K562 (cell line): ENCODE results near the gene VPS35. TPM values are rescaled to one million over a fixed set of nuclear protein-coding genes. Genes with fewer than 3 reads are reported as not detected.

Experiments used
- C11orf30 ChIP-seq: fragments of 450-650 bp; IDR thresholded peaks from 2 replicates; pipeline ENCODE4 v1.6.1; 2016; ENCODE audit warnings: low read depth, mild to moderate bottlenecking
- CBX1 ChIP-seq: sonication (generic); IDR thresholded peaks from 2 replicates; pipeline ENCODE4 v1.6.1; 2016; ENCODE audit warnings: antibody characterized with exemption, low read depth, mild to moderate bottlenecking
- DNMT1 ChIP-seq: fragments of 450-650 bp; IDR thresholded peaks from 2 replicates; pipeline ENCODE4 v1.6.1; 2016; ENCODE audit warnings: antibody characterized with exemption, mild to moderate bottlenecking
- EWSR1 ChIP-seq: fragments of 450-650 bp; IDR thresholded peaks from 2 replicates; pipeline ENCODE4 v1.6.1; 2018; ENCODE audit warnings: borderline replicate concordance, mild to moderate bottlenecking, low read depth, moderate library complexity; ENCODE audit not compliant: partially characterized antibody
- FOS ChIP-seq: IDR thresholded peaks from 3 replicates; pipeline ENCODE4 v1.6.1; 2011; ENCODE audit not compliant: insufficient read length; ENCODE audit errors: extremely low read depth
- FOXK2 ChIP-seq, 2 experiments: fragments of 450-650 bp; IDR thresholded peaks in 1 of 2; conservative IDR thresholded peaks in 1 of 2; 2 replicates each; pipeline ENCODE4 v1.6.1; 2016; ENCODE audit warnings: low read depth in 2 of 2, mild to moderate bottlenecking in 1 of 2
- POLR2B ChIP-seq: fragments of 450-650 bp; IDR thresholded peaks from 2 replicates; pipeline ENCODE4 v1.6.1; 2018; ENCODE audit warnings: low read depth; ENCODE audit not compliant: partially characterized antibody
- SAFB ChIP-seq: fragments of 200-400 bp; formaldehyde crosslinking; IDR thresholded peaks from 2 replicates; pipeline ENCODE4 v1.6.1; 2017; ENCODE audit warnings: low read depth, low read length, borderline replicate concordance
- STAT5B ChIP-seq: fragments of 250-450 bp; sonication (Bioruptor Pico); IDR thresholded peaks from 2 replicates; pipeline ENCODE4 v1.8.0; 2021; ENCODE audit warnings: mild to moderate bottlenecking, inconsistent platforms
- TEAD2 ChIP-seq: fragments of 450-650 bp; IDR thresholded peaks from 2 replicates; pipeline ENCODE4 v1.6.1; 2016; ENCODE audit warnings: missing genetic modification characterization, control low read depth, missing compliant biosample characterization
- U2AF1 ChIP-seq: fragments of 200-400 bp; formaldehyde crosslinking; optimal IDR thresholded peaks from 2 replicates; pipeline ENCODE3; 2017; ENCODE audit warnings: mild to moderate bottlenecking, low read depth, low read length, moderate library complexity
- ZBED1 ChIP-seq: IDR thresholded peaks from 2 replicates; pipeline ENCODE4 v1.6.1; 2014
- ZEB2 ChIP-seq: fragments of 450-650 bp; IDR thresholded peaks from 2 replicates; pipeline ENCODE4 v1.6.1; 2016
- ZNF134 ChIP-seq: fragments of 250-450 bp; sonication (Bioruptor Pico); conservative IDR thresholded peaks from 2 replicates; pipeline ENCODE4 v1.4.0; 2020
- ZNF324 ChIP-seq: fragments of 250-450 bp; sonication (Bioruptor Pico); IDR thresholded peaks from 2 replicates; pipeline ENCODE4 v1.4.0; 2020; ENCODE audit warnings: mild to moderate bottlenecking
- ZNF408 ChIP-seq: fragments of 250-450 bp; sonication (Bioruptor Pico); IDR thresholded peaks from 2 replicates; pipeline ENCODE4 v1.4.0; 2020; ENCODE audit warnings: low read depth, mild to moderate bottlenecking, moderate library complexity
- ZNF561 ChIP-seq: fragments of 450-650 bp; formaldehyde crosslinking; conservative IDR thresholded peaks from 2 replicates; pipeline ENCODE4 v1.4.0; 2020; ENCODE audit warnings: mild to moderate bottlenecking, moderate library complexity
- ZNF583 ChIP-seq: fragments of 250-450 bp; sonication (Bioruptor Pico); IDR thresholded peaks from 2 replicates; pipeline ENCODE4 v1.4.0; 2020
- polyA plus RNA-seq, 8 experiments: library from polyadenylated mRNA; depleted of rRNA in 4 of 8; stranded (reverse) in 5 of 8; unstranded in 3 of 8; fragments of >200 nt; fragmentation: Nextera tagmentation in 2 of 8; fragmentation: Illumina TruSeq in 1 of 8; extraction: Ambion mirVana in 2 of 8; extraction: Trizol in 1 of 8; gene quantifications; 2 replicates each; pipeline versions ENCODE4 v1.2.1 to v1.2.3, GENCODE V29; 2011 to 2014; ENCODE audit warnings: inconsistent platforms in 1 of 8, missing spikeins in 1 of 8
- total RNA-seq, 7 experiments: library from RNA; depleted of rRNA in 6 of 7; stranded (reverse); fragments of >200 nt in 6 of 7; fragmentation: Illumina TruSeq in 2 of 7; extraction: Trizol in 2 of 7; gene quantifications; 2 replicates each; pipeline versions ENCODE4 v1.2.1 to v1.2.3, GENCODE V29; 2011 to 2021; ENCODE audit warnings: low replicate concordance in 1 of 7
- TF ChIP-seq, protein P1 (sequence below): fragments of 250-450 bp; sonication (Bioruptor Pico); IDR thresholded peaks from 2 replicates; pipeline ENCODE4 v1.4.0; 2020; ENCODE audit warnings: mild to moderate bottlenecking, moderate library complexity
- TF ChIP-seq, protein P2 (sequence below): fragments of 450-650 bp; IDR thresholded peaks from 2 replicates; pipeline ENCODE4 v1.6.1; 2017; ENCODE audit warnings: antibody characterized with exemption, mild to moderate bottlenecking
- TF ChIP-seq, protein P3 (sequence below): fragments of 450-650 bp; IDR thresholded peaks from 2 replicates; pipeline ENCODE4 v1.6.1; 2016

The VPS35 gene
- total and polyA plus RNA-seq, 9 of the 15 experiments (the other 6 are each of a cell fraction or from before 2014, with no cell fraction given), result 32.7 to 131 (median 66.2) TPM

DNA sequence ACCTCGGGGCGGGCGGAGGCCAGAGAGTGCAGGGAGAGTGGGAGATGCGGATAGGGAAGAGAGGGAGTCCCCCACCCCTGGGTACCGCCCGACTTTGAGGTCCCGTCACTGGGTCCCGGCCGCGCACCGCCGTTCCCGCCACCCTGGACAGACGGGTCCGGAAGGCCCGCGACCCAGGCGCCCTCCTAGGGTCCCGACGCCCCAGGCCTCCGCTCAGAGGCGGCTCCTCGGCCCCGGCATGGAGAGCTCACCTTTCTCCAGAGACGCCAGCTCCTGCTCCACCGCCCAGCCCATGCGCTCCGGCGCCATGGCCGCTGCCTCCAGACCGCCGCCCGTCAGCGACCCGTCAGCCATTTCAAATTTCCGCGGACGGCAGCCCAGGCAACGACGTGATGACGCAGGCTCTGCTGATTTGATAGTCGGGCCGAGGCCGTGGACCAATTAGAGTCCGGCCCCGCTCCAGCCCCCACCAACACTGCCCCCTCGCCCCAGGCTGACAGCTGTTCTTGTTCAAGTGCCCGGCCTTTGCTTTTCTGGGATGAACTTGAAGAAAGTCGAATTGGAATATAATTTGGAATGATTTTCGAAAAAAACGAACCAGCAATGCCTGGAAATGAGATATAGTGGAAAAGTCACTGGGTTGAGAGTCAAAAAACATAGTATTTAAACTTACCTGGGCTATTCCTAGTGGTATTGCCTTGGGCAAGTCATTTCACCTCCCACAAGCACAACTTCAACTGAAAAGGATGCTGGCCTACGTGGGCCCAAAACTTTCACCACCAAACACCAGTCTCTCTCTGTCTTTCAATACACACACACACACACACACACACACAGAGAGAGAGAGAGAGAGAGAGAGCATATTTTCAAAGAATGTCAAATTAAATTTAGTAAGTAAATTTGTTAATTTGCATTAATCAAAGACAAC lies 67.7 kb downstream of the VPS35 start, which contains the start of gene SHCBP1 (continued):
- TF ChIP-seq, protein P1, sequence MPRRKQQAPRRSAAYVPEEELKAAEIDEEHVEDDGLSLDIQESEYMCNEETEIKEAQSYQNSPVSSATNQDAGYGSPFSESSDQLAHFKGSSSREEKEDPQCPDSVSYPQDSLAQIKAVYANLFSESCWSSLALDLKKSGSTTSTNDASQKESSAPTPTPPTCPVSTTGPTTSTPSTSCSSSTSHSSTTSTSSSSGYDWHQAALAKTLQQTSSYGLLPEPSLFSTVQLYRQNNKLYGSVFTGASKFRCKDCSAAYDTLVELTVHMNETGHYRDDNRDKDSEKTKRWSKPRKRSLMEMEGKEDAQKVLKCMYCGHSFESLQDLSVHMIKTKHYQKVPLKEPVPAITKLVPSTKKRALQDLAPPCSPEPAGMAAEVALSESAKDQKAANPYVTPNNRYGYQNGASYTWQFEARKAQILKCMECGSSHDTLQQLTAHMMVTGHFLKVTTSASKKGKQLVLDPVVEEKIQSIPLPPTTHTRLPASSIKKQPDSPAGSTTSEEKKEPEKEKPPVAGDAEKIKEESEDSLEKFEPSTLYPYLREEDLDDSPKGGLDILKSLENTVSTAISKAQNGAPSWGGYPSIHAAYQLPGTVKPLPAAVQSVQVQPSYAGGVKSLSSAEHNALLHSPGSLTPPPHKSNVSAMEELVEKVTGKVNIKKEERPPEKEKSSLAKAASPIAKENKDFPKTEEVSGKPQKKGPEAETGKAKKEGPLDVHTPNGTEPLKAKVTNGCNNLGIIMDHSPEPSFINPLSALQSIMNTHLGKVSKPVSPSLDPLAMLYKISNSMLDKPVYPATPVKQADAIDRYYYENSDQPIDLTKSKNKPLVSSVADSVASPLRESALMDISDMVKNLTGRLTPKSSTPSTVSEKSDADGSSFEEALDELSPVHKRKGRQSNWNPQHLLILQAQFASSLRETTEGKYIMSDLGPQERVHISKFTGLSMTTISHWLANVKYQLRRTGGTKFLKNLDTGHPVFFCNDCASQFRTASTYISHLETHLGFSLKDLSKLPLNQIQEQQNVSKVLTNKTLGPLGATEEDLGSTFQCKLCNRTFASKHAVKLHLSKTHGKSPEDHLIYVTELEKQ, result no peak
- no peak for TF ChIP-seq EWSR1
- no peak for TF ChIP-seq STAT5B (CRISPR knock-in tag)
- no peak for TF ChIP-seq DNMT1
- TF ChIP-seq FOXK2 (conservative IDR thresholded peaks at IDR 0.05 in 1 of 2, IDR thresholded peaks at IDR 0.05 in 1 of 2; ENCODE audit: low read depth in 2 of 2), result peak in 1 of 2 experiments; percentile 31; a peak in 1 of 4 replicates
- TF ChIP-seq POLR2B, result peak; percentile 86
- TF ChIP-seq ZEB2, result no peak
- no peak for TF ChIP-seq TEAD2 (tag)
- no peak for TF ChIP-seq ZNF583 (CRISPR knock-in tag)
- peak; percentile 83 for TF ChIP-seq C11orf30
- peak; percentile 31 for TF ChIP-seq U2AF1
- TF ChIP-seq SAFB, result no peak
- TF ChIP-seq, protein P2, sequence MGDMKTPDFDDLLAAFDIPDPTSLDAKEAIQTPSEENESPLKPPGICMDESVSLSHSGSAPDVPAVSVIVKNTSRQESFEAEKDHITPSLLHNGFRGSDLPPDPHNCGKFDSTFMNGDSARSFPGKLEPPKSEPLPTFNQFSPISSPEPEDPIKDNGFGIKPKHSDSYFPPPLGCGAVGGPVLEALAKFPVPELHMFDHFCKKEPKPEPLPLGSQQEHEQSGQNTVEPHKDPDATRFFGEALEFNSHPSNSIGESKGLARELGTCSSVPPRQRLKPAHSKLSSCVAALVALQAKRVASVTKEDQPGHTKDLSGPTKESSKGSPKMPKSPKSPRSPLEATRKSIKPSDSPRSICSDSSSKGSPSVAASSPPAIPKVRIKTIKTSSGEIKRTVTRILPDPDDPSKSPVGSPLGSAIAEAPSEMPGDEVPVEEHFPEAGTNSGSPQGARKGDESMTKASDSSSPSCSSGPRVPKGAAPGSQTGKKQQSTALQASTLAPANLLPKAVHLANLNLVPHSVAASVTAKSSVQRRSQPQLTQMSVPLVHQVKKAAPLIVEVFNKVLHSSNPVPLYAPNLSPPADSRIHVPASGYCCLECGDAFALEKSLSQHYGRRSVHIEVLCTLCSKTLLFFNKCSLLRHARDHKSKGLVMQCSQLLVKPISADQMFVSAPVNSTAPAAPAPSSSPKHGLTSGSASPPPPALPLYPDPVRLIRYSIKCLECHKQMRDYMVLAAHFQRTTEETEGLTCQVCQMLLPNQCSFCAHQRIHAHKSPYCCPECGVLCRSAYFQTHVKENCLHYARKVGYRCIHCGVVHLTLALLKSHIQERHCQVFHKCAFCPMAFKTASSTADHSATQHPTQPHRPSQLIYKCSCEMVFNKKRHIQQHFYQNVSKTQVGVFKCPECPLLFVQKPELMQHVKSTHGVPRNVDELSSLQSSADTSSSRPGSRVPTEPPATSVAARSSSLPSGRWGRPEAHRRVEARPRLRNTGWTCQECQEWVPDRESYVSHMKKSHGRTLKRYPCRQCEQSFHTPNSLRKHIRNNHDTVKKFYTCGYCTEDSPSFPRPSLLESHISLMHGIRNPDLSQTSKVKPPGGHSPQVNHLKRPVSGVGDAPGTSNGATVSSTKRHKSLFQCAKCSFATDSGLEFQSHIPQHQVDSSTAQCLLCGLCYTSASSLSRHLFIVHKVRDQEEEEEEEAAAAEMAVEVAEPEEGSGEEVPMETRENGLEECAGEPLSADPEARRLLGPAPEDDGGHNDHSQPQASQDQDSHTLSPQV, result no peak
- TF ChIP-seq, protein P3, sequence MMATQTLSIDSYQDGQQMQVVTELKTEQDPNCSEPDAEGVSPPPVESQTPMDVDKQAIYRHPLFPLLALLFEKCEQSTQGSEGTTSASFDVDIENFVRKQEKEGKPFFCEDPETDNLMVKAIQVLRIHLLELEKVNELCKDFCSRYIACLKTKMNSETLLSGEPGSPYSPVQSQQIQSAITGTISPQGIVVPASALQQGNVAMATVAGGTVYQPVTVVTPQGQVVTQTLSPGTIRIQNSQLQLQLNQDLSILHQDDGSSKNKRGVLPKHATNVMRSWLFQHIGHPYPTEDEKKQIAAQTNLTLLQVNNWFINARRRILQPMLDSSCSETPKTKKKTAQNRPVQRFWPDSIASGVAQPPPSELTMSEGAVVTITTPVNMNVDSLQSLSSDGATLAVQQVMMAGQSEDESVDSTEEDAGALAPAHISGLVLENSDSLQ, result peak; percentile 87
- no peak for TF ChIP-seq CBX1
- no peak for TF ChIP-seq ZNF324 (CRISPR knock-in tag)
- peak; percentile 74 for TF ChIP-seq FOS
- TF ChIP-seq ZNF561, result no peak
- TF ChIP-seq ZBED1, result no peak
- TF ChIP-seq ZNF134 (CRISPR knock-in tag), result no peak
- TF ChIP-seq ZNF408 (CRISPR knock-in tag), result no peak
